CD14-positive monocyte (primary cell): ENCODE data around the gene OXGR1. TPM values are rescaled to one million over a fixed set of nuclear protein-coding genes. Genes with fewer than 3 reads are reported as not detected.

ENCODE experiments used
- DNase-seq, 3 donors: peaks; one replicate each; pipeline ENCODE4 v3.0.0-alpha.2; 2011 to 2022
- H2AFZ ChIP-seq: 2 replicates; pipeline ENCODE4 v1.6.0; 2012; ENCODE audit warnings: mild to moderate bottlenecking, low read depth, low read length, inconsistent platforms; ENCODE audit not compliant: insufficient read depth, poor library complexity, severe bottlenecking
- H3K27ac ChIP-seq, 2 donors: 1 replicate in 1 of 2; 2 replicates in 1 of 2; pipeline ENCODE4 v1.5.1; 2012 to 2013; ENCODE audit warnings: low read length in 2 of 2, control low read depth in 1 of 2, inconsistent platforms in 1 of 2, low read depth in 1 of 2, mild to moderate bottlenecking in 1 of 2
- H3K27me3 ChIP-seq, 2 donors: one replicate each; pipeline versions ENCODE4 v1.6.0 to v1.6.1; 2011 to 2013; ENCODE audit warnings: low read length in 2 of 2; ENCODE audit not compliant: control insufficient read depth in 2 of 2, insufficient read depth in 2 of 2
- H3K36me3 ChIP-seq, 2 donors: replicated peaks in 1 of 2; 1 replicate in 1 of 2; 2 replicates in 1 of 2; pipeline versions ENCODE4 v1.5.1 to v1.6.1; 2012 to 2013; ENCODE audit warnings: low read length in 2 of 2, control low read depth in 1 of 2, inconsistent platforms in 1 of 2, mild to moderate bottlenecking in 1 of 2; ENCODE audit not compliant: insufficient read depth in 2 of 2, control insufficient read depth in 1 of 2
- H3K4me1 ChIP-seq, 2 donors: 1 replicate in 1 of 2; 2 replicates in 1 of 2; pipeline versions ENCODE4 v1.5.1 to v1.6.1; 2012 to 2013; ENCODE audit warnings: low read length in 2 of 2, control low read depth in 1 of 2, inconsistent platforms in 1 of 2, mild to moderate bottlenecking in 1 of 2, moderate library complexity in 1 of 2; ENCODE audit not compliant: insufficient read depth in 2 of 2, control insufficient read depth in 1 of 2
- H3K4me2 ChIP-seq: replicated peaks from 2 replicates; pipeline ENCODE3; 2012; ENCODE audit warnings: low read length, moderate library complexity, mild to moderate bottlenecking; ENCODE audit not compliant: poor library complexity, severe bottlenecking; ENCODE audit errors: extremely low read depth
- H3K4me3 ChIP-seq, 3 experiments: fragments of 200-600 bp in 1 of 3; sonication (generic) in 1 of 3; replicated peaks in 1 of 3; 1 replicate in 2 of 3; 2 replicates in 1 of 3; pipeline ENCODE4 v1.5.1; 2011 to 2013; ENCODE audit warnings: low read length in 3 of 3, mild to moderate bottlenecking in 3 of 3, control low read depth in 2 of 3, low read depth in 2 of 3, inconsistent platforms in 1 of 3, moderate library complexity in 1 of 3
- H3K79me2 ChIP-seq: 2 replicates; pipeline ENCODE4 v1.6.0; 2012; ENCODE audit warnings: mild to moderate bottlenecking, control low read depth, inconsistent platforms, low read length, moderate library complexity; ENCODE audit not compliant: insufficient read depth
- H3K9ac ChIP-seq: 2 replicates; pipeline ENCODE4 v1.6.0; 2017; ENCODE audit warnings: low read length, mild to moderate bottlenecking; ENCODE audit not compliant: insufficient read depth, poor library complexity, severe bottlenecking
- H3K9me3 ChIP-seq, 2 donors: replicated peaks in 1 of 2; 1 replicate in 1 of 2; 2 replicates in 1 of 2; pipeline versions ENCODE4 v1.5.1 to v1.6.1; 2012 to 2013; ENCODE audit warnings: low read length in 2 of 2, control low read depth in 1 of 2; ENCODE audit not compliant: control insufficient read depth in 1 of 2, insufficient read depth in 1 of 2
- H4K20me1 ChIP-seq: 2 replicates; pipeline ENCODE4 v1.6.0; 2012; ENCODE audit warnings: mild to moderate bottlenecking, low read length, control low read depth, moderate library complexity; ENCODE audit not compliant: insufficient read depth
- H3K27ac Mint-ChIP-seq, 7 donors: one replicate each; pipeline ENCODE4 v1.8.0; 2020; ENCODE audit warnings: mild to moderate bottlenecking in 7 of 7, mixed read lengths in 7 of 7, moderate library complexity in 6 of 7, inconsistent platforms in 2 of 7
- H3K27me3 Mint-ChIP-seq, 3 donors: one replicate each; pipeline ENCODE4 v1.8.0; 2021 to 2022; ENCODE audit warnings: low read depth in 3 of 3, mild to moderate bottlenecking in 3 of 3, mixed read lengths in 3 of 3, moderate library complexity in 3 of 3, inconsistent platforms in 1 of 3
- H3K36me3 Mint-ChIP-seq, 2 donors: one replicate each; pipeline ENCODE4 v1.8.0; 2020; ENCODE audit warnings: mixed read lengths in 2 of 2, inconsistent platforms in 1 of 2, mild to moderate bottlenecking in 1 of 2
- H3K4me1 Mint-ChIP-seq: one replicate; pipeline ENCODE4 v1.8.0; 2020; ENCODE audit warnings: mild to moderate bottlenecking, mixed read lengths
- H3K4me3 Mint-ChIP-seq, 2 donors: one replicate each; pipeline ENCODE4 v1.8.0; 2020; ENCODE audit warnings: mild to moderate bottlenecking in 2 of 2, mixed read lengths in 2 of 2, moderate library complexity in 1 of 2
- H3K9me3 Mint-ChIP-seq, 7 donors: one replicate each; pipeline ENCODE4 v1.8.0; 2020 to 2022; ENCODE audit warnings: mixed read lengths in 7 of 7, mild to moderate bottlenecking in 6 of 7, moderate library complexity in 6 of 7, inconsistent platforms in 2 of 7
- WGBS: methylation state at CpG from one replicate; pipeline ENCODE4 v1.1.5; 2013; ENCODE audit warnings: missing lambda C conversion rate; ENCODE audit not compliant: insufficient coverage; 5-methylcytosine and 5-hydroxymethylcytosine counted together
- intact Hi-C, 2 donors: fragments of 100-400 bp; cut with micrococcal nuclease; formaldehyde crosslinking; loops; one replicate each; pipeline versions ENCODE4 v1.15.0 to v1.15.1; 2023
- polyA plus RNA-seq, 3 donors: library from polyadenylated mRNA; depleted of rRNA in 1 of 3; unstranded in 2 of 3; stranded (reverse) in 1 of 3; fragments of 300-500 nt in 2 of 3; fragments of >200 nt in 1 of 3; fragmentation: Illumina TruSeq in 2 of 3; gene quantifications; 1 replicate in 2 of 3; 2 replicates in 1 of 3; pipeline ENCODE4 v1.2.3, GENCODE V29; 2012 to 2021
- small RNA-seq: library from RNA; depleted of rRNA; stranded (forward); fragments of <200 nt; gene quantifications from one replicate; pipeline ENCODE3, GENCODE V24; 2012; ENCODE audit warnings: low read depth; ENCODE audit not compliant: insufficient read length
- TF ChIP-seq, protein P1 (sequence below): fragments of 200-600 bp; IDR thresholded peaks from one replicate; pipeline ENCODE4 v1.8.0; 2022; ENCODE audit warnings: antibody characterized with exemption, mild to moderate bottlenecking

Gene OXGR1
- polyA plus RNA-seq, 3 donors: 0.22 to 0.27 TPM; not detected in 1

DNA sequence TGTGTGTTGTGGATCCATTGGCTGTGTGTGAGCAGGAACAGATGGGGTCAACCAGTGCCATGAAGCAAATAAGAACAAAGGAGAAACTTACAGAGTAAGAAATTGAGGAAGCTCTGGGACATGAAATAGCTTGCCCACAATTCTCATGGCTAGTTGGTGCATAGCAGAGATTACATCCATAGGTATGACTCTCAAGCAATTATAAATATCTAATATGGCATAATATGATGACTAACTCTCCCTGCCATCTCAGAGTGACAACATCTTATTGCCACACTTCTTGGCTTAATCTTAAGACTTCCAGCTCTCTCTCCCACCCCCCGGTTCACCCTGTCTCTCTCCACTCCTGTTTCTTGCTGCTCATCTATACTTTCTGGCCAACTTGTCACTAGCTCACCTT, 53.3 kb downstream of the OXGR1 start:
- Histone ChIP-seq H3K9ac (no peak overlapping the region), H3K9me3 (no peaks in the 10 kb centered on the region), H4K20me1 (no peaks in the 10 kb centered on the region), H3K79me2 (no peaks in the 10 kb centered on the region), H3K4me1 (no peaks in the 10 kb centered on the region), H2AFZ (no peak overlapping the region), H3K27ac (no peak overlapping the region), H3K27me3 (no peaks in the 10 kb centered on the region), H3K4me3 (no peak overlapping the region), H3K36me3 (no peaks in the 10 kb centered on the region), H3K4me2 (no peak overlapping the region)
- no peaks in the 10 kb centered on the region for H3K4me1 Mint-ChIP-seq
- H3K36me3 Mint-ChIP-seq: no peaks in the 10 kb centered on the region
- H3K27ac Mint-ChIP-seq: no peak overlapping the region
- peaks cover 0 to 2% (median 0%) of the 10 kb centered on the region in 3 donors for H3K27me3 Mint-ChIP-seq
- DNase-seq: no peak
- intact Hi-C loops: no loop called here
- TF ChIP-seq, protein P1, sequence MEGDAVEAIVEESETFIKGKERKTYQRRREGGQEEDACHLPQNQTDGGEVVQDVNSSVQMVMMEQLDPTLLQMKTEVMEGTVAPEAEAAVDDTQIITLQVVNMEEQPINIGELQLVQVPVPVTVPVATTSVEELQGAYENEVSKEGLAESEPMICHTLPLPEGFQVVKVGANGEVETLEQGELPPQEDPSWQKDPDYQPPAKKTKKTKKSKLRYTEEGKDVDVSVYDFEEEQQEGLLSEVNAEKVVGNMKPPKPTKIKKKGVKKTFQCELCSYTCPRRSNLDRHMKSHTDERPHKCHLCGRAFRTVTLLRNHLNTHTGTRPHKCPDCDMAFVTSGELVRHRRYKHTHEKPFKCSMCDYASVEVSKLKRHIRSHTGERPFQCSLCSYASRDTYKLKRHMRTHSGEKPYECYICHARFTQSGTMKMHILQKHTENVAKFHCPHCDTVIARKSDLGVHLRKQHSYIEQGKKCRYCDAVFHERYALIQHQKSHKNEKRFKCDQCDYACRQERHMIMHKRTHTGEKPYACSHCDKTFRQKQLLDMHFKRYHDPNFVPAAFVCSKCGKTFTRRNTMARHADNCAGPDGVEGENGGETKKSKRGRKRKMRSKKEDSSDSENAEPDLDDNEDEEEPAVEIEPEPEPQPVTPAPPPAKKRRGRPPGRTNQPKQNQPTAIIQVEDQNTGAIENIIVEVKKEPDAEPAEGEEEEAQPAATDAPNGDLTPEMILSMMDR: no peak
- peaks cover 0 to 10% (median 3%) of the 10 kb centered on the region in 7 donors for H3K9me3 Mint-ChIP-seq
- 94% methylated on average over 1 of the region's 1 CpG for WGBS
- no peak overlapping the region for H3K4me3 Mint-ChIP-seq

DNA sequence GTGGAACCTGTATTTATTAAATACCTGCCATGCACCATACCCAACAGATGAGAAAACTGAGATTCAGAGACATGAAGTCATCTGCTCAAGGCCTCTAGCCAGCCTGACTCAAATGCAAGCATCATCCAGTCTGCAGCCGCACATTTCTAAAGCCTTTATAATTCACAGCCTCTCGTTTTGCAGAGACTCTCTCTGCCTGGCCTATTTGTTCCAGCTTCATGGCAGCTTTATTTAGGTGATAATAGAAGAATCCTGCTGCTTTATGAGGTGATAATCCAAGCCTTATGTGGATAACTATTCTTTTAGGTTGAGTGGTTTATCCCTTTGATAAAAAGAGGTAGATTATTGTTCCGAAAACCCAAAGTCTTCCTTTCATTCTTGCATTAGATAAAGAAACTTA, 58.4 kb downstream of the OXGR1 start:
- Histone ChIP-seq H4K20me1 (no peaks in the 10 kb centered on the region), H3K27me3 (no peaks in the 10 kb centered on the region), H3K9me3 (no peaks in the 10 kb centered on the region), H3K9ac (no peak overlapping the region), H3K4me1 (no peaks in the 10 kb centered on the region), H3K27ac (no peak overlapping the region), H3K4me2 (no peak overlapping the region), H3K36me3 (no peaks in the 10 kb centered on the region), H3K79me2 (no peaks in the 10 kb centered on the region), H2AFZ (no peak overlapping the region), H3K4me3 (no peak overlapping the region)
- no peaks in the 10 kb centered on the region for H3K4me1 Mint-ChIP-seq
- peaks cover 0 to 2% (median 0%) of the 10 kb centered on the region in 3 donors for H3K27me3 Mint-ChIP-seq
- TF ChIP-seq, protein P1: no peak
- intact Hi-C loops: no loop called here
- no peak overlapping the region for H3K27ac Mint-ChIP-seq
- H3K36me3 Mint-ChIP-seq: no peaks in the 10 kb centered on the region
- WGBS: no CpG with 5 or more reads among the region's 3 CpGs
- H3K4me3 Mint-ChIP-seq: no peak overlapping the region
- peaks cover 0 to 3% (median 0%) of the 10 kb centered on the region in 7 donors for H3K9me3 Mint-ChIP-seq
- no peak for DNase-seq

Small RNAs within 50 kb of the gene (small RNA-seq; reads per million reads assigned to genes)
- not detected for gene RN7SKP7

Other genes starting within 250 kb of the OXGR1 start
- 10 to 100 TPM in 2 of 3 donors, 1 to 10 TPM in 1; 8.5 to 15.5 (median 13.4) TPM for gene MBNL2, start 227.9 kb upstream of the OXGR1 start, polyA plus RNA-seq